Transverse colon (tissue), 4 donors: ENCODE data around the gene ARGLU1. TPM values are rescaled to one million over a fixed set of nuclear protein-coding genes. Genes with fewer than 3 reads are reported as not detected.

Experiments
- DNase-seq: peaks from one replicate; pipeline ENCODE4 v3.0.0-alpha.2; 2019
- H3K27ac ChIP-seq, 4 donors: fragments of 200-600 bp; sonication (generic); 2 replicates each; pipeline ENCODE4 v1.5.1; 2016 to 2018; ENCODE audit warnings: inconsistent platforms in 4 of 4
- H3K27me3 ChIP-seq: fragments of 200-600 bp; sonication (generic); 2 replicates; pipeline ENCODE4 v1.5.1; 2017; ENCODE audit warnings: inconsistent platforms
- H3K36me3 ChIP-seq, 4 donors: fragments of 200-600 bp; sonication (generic); 2 replicates each; pipeline ENCODE4 v1.5.1; 2017 to 2019; ENCODE audit warnings: inconsistent platforms in 4 of 4
- H3K4me1 ChIP-seq, 4 donors: fragments of 200-600 bp; sonication (generic); 2 replicates each; pipeline ENCODE4 v1.5.1; 2017 to 2020; ENCODE audit warnings: inconsistent platforms in 4 of 4
- H3K4me3 ChIP-seq, 4 donors: fragments of 200-600 bp; sonication (generic); 1 replicate in 1 of 4; 2 replicates in 3 of 4; pipeline versions ENCODE4 v1.5.1 to v1.6.1; 2017 to 2019; ENCODE audit warnings: inconsistent platforms in 4 of 4
- H3K9me3 ChIP-seq, 2 donors: fragments of 200-600 bp; sonication (generic); 2 replicates each; pipeline ENCODE4 v1.5.1; 2017 to 2019; ENCODE audit warnings: inconsistent platforms in 2 of 2
- EP300 ChIP-seq: sonication (generic); formaldehyde crosslinking; IDR thresholded peaks from one replicate; pipeline ENCODE4 v1.6.1; 2017; ENCODE audit warnings: antibody characterized with exemption, low read depth
- POLR2A ChIP-seq: fragments of 450-650 bp; IDR thresholded peaks from one replicate; pipeline ENCODE4 v1.6.1; 2016; ENCODE audit warnings: antibody characterized with exemption, mild to moderate bottlenecking, moderate library complexity
- POLR2AphosphoS5 ChIP-seq, 3 donors: sonication (generic); formaldehyde crosslinking; IDR thresholded peaks; one replicate each; pipeline ENCODE4 v1.6.1; 2016; ENCODE audit warnings: antibody characterized with exemption in 3 of 3
- WGBS, 2 donors: methylation state at CpG; one replicate each; pipeline ENCODE4 v1.1.5; 2018; ENCODE audit warnings: low coverage in 1 of 2; 5-methylcytosine and 5-hydroxymethylcytosine counted together
- in situ Hi-C, 4 donors: fragments of 200-750 bp; cut with MboI; loops; one replicate each; pipeline versions ENCODE4 v1.15.0 to v1.15.1; 2017; ENCODE audit warnings: low sequenced_read_pairs in 3 of 4, low pct_ligation_motif_present in 1 of 4, low pct_unique_long_range_greater_than_20kb in 1 of 4
- intact Hi-C: fragments of 100-400 bp; cut with DNase I; formaldehyde crosslinking; loops from one replicate; pipeline ENCODE4 v1.15.1; 2023; ENCODE audit warnings: low total_unique reads
- total RNA-seq, 4 donors: library from RNA; depleted of rRNA; stranded (reverse); fragments of >200 nt; gene quantifications; one replicate each; pipeline ENCODE4 v1.1.0, GENCODE V29; 2016
- TF ChIP-seq, protein P1 (sequence below), 5 experiments: fragments of 200-600 bp in 3 of 5; fragments of 450-650 bp in 2 of 5; sonication (generic) in 3 of 5; IDR thresholded peaks; 1 replicate in 2 of 5; 2 replicates in 3 of 5; pipeline ENCODE4 v1.5.1; 2016 to 2017; ENCODE audit warnings: antibody characterized with exemption in 5 of 5, inconsistent platforms in 3 of 5, mild to moderate bottlenecking in 2 of 5, moderate library complexity in 1 of 5

Gene ARGLU1
- total RNA-seq, 4 donors from 2014 or later: 106 to 155 (median 155) TPM

DNA sequence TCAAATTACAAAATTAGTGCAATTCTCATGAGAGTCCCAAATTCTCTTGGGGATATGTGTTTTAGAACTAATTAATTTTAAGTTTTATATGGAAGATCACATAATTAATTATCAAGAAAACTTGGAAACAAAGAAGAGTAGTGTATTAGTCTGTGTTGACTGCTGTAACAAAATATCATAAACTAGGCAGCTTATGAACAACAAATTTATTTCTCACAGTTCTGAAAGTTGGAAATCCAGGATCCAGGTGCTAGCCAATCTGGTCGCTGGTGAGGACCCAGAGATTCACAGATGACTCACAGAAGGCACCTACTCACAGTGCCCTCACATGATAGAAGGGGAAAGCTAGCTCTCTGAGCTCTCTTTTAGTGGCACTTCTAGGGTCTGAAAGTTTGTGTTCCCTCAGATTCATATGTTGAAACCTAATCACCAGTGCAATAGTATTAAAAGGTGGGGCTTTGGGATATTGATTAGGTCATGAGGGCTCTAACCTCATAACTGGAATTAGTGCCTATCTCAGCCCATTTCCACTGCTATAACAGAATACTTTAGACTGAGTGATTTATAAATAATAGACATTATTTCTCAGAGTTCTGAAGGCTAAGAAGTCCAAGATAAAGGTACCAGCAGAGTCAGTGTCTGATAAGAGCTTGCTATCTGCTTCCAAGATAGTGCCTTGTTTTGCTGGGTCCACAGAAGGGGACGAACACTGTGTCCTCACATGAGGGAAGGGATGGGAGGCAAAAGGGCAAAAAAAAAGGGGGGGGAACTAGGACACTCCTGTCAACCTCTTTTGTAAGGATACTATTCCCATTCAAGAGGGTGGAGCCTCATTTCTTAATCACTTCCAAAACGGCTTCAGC, 1.5 kb upstream of the ARGLU1 start:
- H3K36me3 ChIP-seq: no peaks in the 10 kb centered on the region
- H3K27ac ChIP-seq: no peak overlapping the region
- no peak for TF ChIP-seq POLR2AphosphoS5 (IDR thresholded peaks at IDR 0.05)
- H3K4me3 ChIP-seq: no peak overlapping the region
- DNase-seq: no peak
- in situ Hi-C loops (loop anchor here in 1 of 4 donors (25.0 kb wide), 1 partner anchor 343 kb away; no protein-coding TSS in a partner anchor), intact Hi-C loops (no loop called here)
- H3K27me3 ChIP-seq: no peaks in the 10 kb centered on the region
- no peaks in the 10 kb centered on the region for H3K9me3 ChIP-seq
- WGBS, 2 donors: 75 to 83% methylated on average over 2 to 3 of the region's 3 CpGs
- peaks cover 20 to 30% (median 26%) of the 10 kb centered on the region in 4 donors for H3K4me1 ChIP-seq

DNA sequence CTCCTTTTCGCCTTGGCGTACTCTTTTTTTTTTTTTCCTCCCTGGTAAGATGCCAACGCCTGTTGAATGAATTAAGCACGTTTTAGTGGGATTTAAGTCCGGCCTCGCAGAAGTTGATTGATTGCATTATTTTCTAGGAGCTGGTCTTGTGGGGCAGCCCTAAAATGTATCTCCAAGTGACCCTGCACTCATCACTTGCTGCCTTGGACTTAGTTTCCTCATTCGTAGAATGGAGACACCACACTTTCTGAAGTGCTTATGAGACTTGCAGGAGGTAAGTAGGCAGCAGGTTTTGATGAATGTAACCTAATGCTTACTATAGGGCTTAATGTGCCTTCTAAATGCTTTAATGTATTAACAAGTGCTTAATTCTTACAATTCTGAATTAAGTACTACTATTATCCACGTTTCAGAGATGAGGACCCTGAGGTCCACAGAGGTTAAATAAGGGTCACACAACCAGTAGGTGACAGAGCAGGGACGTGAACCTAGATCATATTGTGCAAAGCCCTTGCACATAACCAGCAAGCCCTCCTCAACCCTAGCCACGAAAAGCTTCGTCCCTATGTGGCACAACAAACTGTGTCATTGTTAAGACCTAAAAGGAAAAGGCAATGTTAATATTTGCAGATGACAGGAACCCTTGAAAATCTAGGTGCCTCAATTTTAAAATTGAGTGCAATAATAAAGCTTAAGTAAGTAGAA, 514 bp upstream of the ARGLU1 start:
- peak overlapping the region in 3 of 4 donors; percentile 88 to 93 (median 89) for H3K4me3 ChIP-seq
- intact Hi-C loops (no loop called here), in situ Hi-C loops (loop anchor here in 1 of 4 donors (25.0 kb wide), 1 partner anchor 344 kb away; no protein-coding TSS in a partner anchor)
- no peaks in the 10 kb centered on the region for H3K36me3 ChIP-seq
- H3K9me3 ChIP-seq: no peaks in the 10 kb centered on the region
- no peaks in the 10 kb centered on the region for H3K27me3 ChIP-seq
- WGBS, 2 donors: 24 to 50% methylated on average over 2 to 11 of the region's 11 CpGs
- TF ChIP-seq EP300: no peak
- TF ChIP-seq, protein P1, sequence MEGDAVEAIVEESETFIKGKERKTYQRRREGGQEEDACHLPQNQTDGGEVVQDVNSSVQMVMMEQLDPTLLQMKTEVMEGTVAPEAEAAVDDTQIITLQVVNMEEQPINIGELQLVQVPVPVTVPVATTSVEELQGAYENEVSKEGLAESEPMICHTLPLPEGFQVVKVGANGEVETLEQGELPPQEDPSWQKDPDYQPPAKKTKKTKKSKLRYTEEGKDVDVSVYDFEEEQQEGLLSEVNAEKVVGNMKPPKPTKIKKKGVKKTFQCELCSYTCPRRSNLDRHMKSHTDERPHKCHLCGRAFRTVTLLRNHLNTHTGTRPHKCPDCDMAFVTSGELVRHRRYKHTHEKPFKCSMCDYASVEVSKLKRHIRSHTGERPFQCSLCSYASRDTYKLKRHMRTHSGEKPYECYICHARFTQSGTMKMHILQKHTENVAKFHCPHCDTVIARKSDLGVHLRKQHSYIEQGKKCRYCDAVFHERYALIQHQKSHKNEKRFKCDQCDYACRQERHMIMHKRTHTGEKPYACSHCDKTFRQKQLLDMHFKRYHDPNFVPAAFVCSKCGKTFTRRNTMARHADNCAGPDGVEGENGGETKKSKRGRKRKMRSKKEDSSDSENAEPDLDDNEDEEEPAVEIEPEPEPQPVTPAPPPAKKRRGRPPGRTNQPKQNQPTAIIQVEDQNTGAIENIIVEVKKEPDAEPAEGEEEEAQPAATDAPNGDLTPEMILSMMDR (IDR thresholded peaks at IDR 0.05): no peak
- TF ChIP-seq POLR2AphosphoS5 (IDR thresholded peaks at IDR 0.05): no peak
- TF ChIP-seq POLR2A: no peak
- DNase-seq: no peak
- peaks cover 20 to 40% (median 36%) of the 10 kb centered on the region in 4 donors for H3K4me1 ChIP-seq
- peak overlapping the region; percentile 96 to 99 (median 98) for H3K27ac ChIP-seq

DNA sequence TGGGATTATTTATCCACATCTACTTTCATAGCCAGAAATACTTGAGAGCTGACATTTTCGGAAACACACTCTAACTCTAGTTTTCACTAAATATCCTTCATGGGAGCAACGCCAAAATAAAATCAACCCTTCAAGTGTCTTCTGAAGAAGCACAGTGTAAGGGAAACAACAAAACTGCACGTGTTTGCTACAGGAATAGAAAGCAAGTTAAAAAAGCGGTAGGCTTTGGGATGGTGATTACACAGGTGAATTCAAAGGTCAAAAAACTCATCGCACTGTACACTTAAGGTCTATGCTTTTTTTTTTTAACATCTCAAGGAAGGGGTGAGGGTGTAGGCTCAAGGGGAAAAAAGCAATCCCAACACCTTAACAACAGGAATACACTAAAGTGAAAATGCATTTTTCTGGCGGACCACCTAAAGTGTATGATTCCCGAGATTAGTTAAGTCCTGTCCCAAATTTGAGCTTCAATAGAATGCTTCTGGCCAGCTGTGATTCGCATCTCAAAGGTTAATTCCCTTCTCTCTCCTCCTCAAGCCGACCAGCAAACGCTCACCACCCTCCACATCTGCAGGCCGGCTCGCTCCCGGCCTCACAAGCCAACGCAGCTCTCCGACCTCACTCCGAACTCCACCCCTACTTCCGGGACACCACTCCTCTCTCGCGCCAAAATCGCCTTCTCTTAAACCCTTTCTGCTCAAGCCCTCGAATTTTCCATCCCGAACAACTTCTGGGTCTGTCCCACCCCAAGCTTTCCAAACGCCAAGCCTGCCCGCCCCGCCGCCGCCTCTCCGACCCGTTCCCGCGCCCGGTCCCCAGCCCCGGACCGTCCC, 1.1 kb downstream of the ARGLU1 start:
- no peaks in the 10 kb centered on the region for H3K27me3 ChIP-seq
- peak overlapping the region; percentile 96 to 99 (median 98) for H3K27ac ChIP-seq
- no peaks in the 10 kb centered on the region for H3K9me3 ChIP-seq
- 1 to 2% methylated on average over 15 to 34 of the region's 34 CpGs for WGBS, 2 donors
- DNase-seq: peak; percentile 69
- intact Hi-C loops (no loop called here), in situ Hi-C loops (loop anchor here in 1 of 4 donors (25.0 kb wide), 1 partner anchor 345 kb away; no protein-coding TSS in a partner anchor)
- TF ChIP-seq POLR2AphosphoS5 (IDR thresholded peaks at IDR 0.05): peak in 2 of 3 donors; percentile 6 to 42
- no peak for TF ChIP-seq EP300
- TF ChIP-seq, protein P1 (IDR thresholded peaks at IDR 0.05): no peak
- TF ChIP-seq POLR2A: peak; percentile 42
- H3K4me3 ChIP-seq: peak overlapping the region; percentile 88 to 93 (median 89)
- no peaks in the 10 kb centered on the region for H3K36me3 ChIP-seq
- peaks cover 27 to 54% (median 44%) of the 10 kb centered on the region in 4 donors for H3K4me1 ChIP-seq

DNA sequence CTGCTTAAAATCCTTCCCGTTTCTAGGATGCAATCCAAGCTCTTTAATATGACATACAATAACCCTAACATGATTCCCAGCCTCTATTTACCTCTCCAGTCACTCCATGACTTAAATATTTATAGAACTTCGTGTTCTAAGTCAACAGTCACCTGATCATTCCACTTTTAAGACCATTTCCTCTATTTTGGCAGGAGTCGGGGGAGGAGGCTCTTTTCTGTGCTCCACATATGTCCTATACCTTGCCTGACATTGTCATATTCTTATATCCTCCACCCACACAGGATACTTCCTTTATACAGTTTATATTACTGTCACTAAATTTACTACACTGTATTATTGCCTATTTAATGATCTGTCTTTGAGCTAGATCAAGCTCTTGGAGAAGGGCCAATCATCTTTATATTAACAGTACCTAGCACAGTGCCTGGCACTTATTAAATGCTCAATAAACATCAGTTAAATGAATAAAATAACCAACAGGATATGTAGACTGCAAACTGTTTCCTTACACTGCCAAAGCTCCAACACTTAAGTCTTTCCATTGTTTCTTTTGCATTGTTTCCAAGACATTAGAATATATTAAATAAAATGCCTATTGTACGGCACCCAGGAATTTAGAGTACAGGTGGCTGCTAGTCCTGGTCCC, 2.7 kb downstream of the ARGLU1 start:
- Histone ChIP-seq H3K27ac (peak overlapping the region in 3 of 4 donors; percentile 17 to 99 (median 98)), H3K4me1 (peaks cover 33 to 68% (median 47%) of the 10 kb centered on the region in 4 donors), H3K9me3 (no peaks in the 10 kb centered on the region), H3K27me3 (no peaks in the 10 kb centered on the region), H3K36me3 (no peaks in the 10 kb centered on the region), H3K4me3 (peak overlapping the region in 1 of 4 donors; percentile 93)
- TF ChIP-seq EP300 (no peak), POLR2AphosphoS5 (IDR thresholded peaks at IDR 0.05) (no peak), POLR2A (no peak)
- TF ChIP-seq, protein P1 (IDR thresholded peaks at IDR 0.05): no peak
- DNase-seq: no peak
- intact Hi-C loops: no loop called here
- 12 to 22% methylated on average over 4 of the region's 4 CpGs for WGBS, 2 donors
- in situ Hi-C loops: loop anchor here in 1 of 4 donors (25.0 kb wide), 1 partner anchor 347 kb away; no protein-coding TSS in a partner anchor
